Panc1 (cell line): Measurements from ENCODE around the gene PLS3. TPM values are rescaled to one million over a fixed set of nuclear protein-coding genes. Genes with fewer than 3 reads are reported as not detected.

Experiments used
- ATAC-seq: fragments of 200-7000 bp; cut with Tn5 transposase; 2 replicates; pipeline ENCODE4 v1.9.1; 2020; ENCODE audit warnings: mild to moderate bottlenecking, moderate library complexity
- BruUV-seq: library from RNA; stranded (reverse); fragments of 400-500 nt; replicated peaks from 2 replicates; lab custom pipeline; 2021; lab: Mats Ljungman, UMichigan
- CTCF ChIA-PET: fragments of 300-600 bp; sonication (Branson Sonifier 250); formaldehyde crosslinking; loops from one replicate; lab custom pipeline; 2022; ENCODE audit warnings: antibody characterized with exemption; lab: Charles Lee
- POLR2A ChIA-PET: fragments of 300-600 bp; sonication (Branson Sonifier 250); formaldehyde crosslinking; loops from one replicate; lab custom pipeline; 2022; ENCODE audit warnings: antibody characterized with exemption; lab: Charles Lee
- DNase-seq: peaks from one replicate; pipeline ENCODE4 v3.0.0-alpha.2; 2010; ENCODE audit warnings: low read depth, low spot score
- H3K27ac ChIP-seq: 2 replicates; pipeline ENCODE4 v1.5.1; 2011; ENCODE audit warnings: mild to moderate bottlenecking, low read length, inconsistent platforms
- H3K27me3 ChIP-seq: fragments of 200-500 bp; sonication (Bioruptor generic); 2 replicates; pipeline ENCODE4 v1.6.0; 2014; ENCODE audit warnings: low read length, inconsistent platforms; ENCODE audit not compliant: control insufficient read depth, insufficient read depth
- H3K36me3 ChIP-seq: fragments of 200-500 bp; sonication (Bioruptor generic); 2 replicates; pipeline ENCODE4 v1.5.1; 2014; ENCODE audit warnings: inconsistent platforms, mild to moderate bottlenecking, low read length, moderate library complexity; ENCODE audit not compliant: control insufficient read depth, insufficient read depth
- H3K4me1 ChIP-seq: 2 replicates; pipeline ENCODE4 v1.5.1; 2011; ENCODE audit warnings: inconsistent platforms, mild to moderate bottlenecking, low read length, moderate library complexity; ENCODE audit not compliant: control insufficient read depth, insufficient read depth
- H3K4me3 ChIP-seq, 2 experiments: 2 replicates each; pipeline ENCODE4 v1.5.1; 2011 to 2012; ENCODE audit warnings: low read depth in 2 of 2, low read length in 2 of 2, mild to moderate bottlenecking in 2 of 2, inconsistent platforms in 1 of 2, moderate library complexity in 1 of 2
- H3K9me3 ChIP-seq: fragments of 200-500 bp; sonication (Bioruptor generic); 2 replicates; pipeline ENCODE4 v1.5.1; 2014; ENCODE audit warnings: low read depth, mild to moderate bottlenecking, inconsistent platforms, low read length, moderate library complexity; ENCODE audit not compliant: control insufficient read depth, insufficient read depth
- POLR2AphosphoS5 ChIP-seq: IDR thresholded peaks from 2 replicates; pipeline ENCODE4 v1.6.1; 2012; ENCODE audit warnings: mild to moderate bottlenecking, low read depth, low read length, moderate library complexity
- REST ChIP-seq, 2 experiments: IDR thresholded peaks; 2 replicates each; pipeline ENCODE4 v1.6.1; 2011 to 2012; ENCODE audit warnings: low read depth in 2 of 2, control low read depth in 1 of 2, low read length in 1 of 2, mild to moderate bottlenecking in 1 of 2, moderate library complexity in 1 of 2; ENCODE audit not compliant: insufficient read depth in 1 of 2
- SIN3A ChIP-seq: IDR thresholded peaks from 2 replicates; pipeline ENCODE4 v1.6.1; 2012; ENCODE audit warnings: low read depth, mild to moderate bottlenecking, low read length, moderate library complexity, borderline replicate concordance; ENCODE audit not compliant: insufficient read depth
- TCF7L2 ChIP-seq: IDR thresholded peaks from 2 replicates; pipeline ENCODE4 v1.6.1; 2011; ENCODE audit warnings: mild to moderate bottlenecking, low read depth, low read length, inconsistent platforms
- in situ Hi-C: cut with HindIII; loops from 2 replicates; pipeline ENCODE4 v1.10.0; 2016; ENCODE audit warnings: low sequenced_read_pairs, low pct_unique_long_range_greater_than_20kb
- intact Hi-C: fragments of 100-400 bp; cut with micrococcal nuclease; formaldehyde crosslinking; loops from one replicate; pipeline ENCODE4 v1.10.0; 2022; ENCODE audit not compliant: unreplicated experiment
- total RNA-seq: library from RNA; stranded (reverse); gene quantifications from one replicate; pipeline ENCODE4 v1.2.1, GENCODE V29; 2021; ENCODE audit not compliant: unreplicated experiment
- TF ChIP-seq, protein P1 (sequence below): fragments of 450-650 bp; IDR thresholded peaks from 2 replicates; pipeline ENCODE4 v1.5.1; 2017; ENCODE audit warnings: mild to moderate bottlenecking

The PLS3 gene
- total RNA-seq, 1 experiment from 2014 or later: 164 TPM

DNA sequence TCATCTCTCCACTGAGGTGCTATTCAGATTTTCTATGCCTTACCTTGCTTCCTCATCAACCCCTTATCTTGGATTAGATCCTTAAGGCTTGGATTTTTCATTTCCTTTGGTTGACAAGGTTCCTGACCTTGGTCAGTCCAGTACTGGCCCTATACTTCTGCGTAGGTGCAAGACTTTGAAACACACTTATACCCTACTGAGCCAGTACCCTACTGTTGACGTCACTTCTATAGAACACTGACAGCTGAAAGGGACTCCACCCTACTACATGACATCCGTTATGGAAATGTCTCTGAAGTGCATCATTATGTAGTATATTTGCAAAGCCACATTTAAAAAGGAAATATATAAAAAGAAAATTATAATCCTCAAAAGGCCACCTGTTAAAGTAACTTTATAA, 12.0 kb upstream of the PLS3 start:
- H3K4me1 ChIP-seq: no peaks in the 10 kb centered on the region
- DNase-seq (no peak), ATAC-seq (no peak)
- H3K9me3 ChIP-seq: no peaks in the 10 kb centered on the region
- H3K27me3 ChIP-seq: no peaks in the 10 kb centered on the region
- H3K27ac ChIP-seq: no peak overlapping the region
- CTCF ChIA-PET: no interaction called here
- TF ChIP-seq SIN3A: no peak
- TF ChIP-seq TCF7L2: no peak
- no peak for TF ChIP-seq POLR2AphosphoS5
- TF ChIP-seq, protein P1, sequence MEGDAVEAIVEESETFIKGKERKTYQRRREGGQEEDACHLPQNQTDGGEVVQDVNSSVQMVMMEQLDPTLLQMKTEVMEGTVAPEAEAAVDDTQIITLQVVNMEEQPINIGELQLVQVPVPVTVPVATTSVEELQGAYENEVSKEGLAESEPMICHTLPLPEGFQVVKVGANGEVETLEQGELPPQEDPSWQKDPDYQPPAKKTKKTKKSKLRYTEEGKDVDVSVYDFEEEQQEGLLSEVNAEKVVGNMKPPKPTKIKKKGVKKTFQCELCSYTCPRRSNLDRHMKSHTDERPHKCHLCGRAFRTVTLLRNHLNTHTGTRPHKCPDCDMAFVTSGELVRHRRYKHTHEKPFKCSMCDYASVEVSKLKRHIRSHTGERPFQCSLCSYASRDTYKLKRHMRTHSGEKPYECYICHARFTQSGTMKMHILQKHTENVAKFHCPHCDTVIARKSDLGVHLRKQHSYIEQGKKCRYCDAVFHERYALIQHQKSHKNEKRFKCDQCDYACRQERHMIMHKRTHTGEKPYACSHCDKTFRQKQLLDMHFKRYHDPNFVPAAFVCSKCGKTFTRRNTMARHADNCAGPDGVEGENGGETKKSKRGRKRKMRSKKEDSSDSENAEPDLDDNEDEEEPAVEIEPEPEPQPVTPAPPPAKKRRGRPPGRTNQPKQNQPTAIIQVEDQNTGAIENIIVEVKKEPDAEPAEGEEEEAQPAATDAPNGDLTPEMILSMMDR: no peak
- TF ChIP-seq REST (IDR thresholded peaks at IDR 0.05; ENCODE audit: insufficient read depth in 1 of 2, low read depth in 2 of 2, low read length in 1 of 2): no peak
- no peaks in the 10 kb centered on the region for H3K36me3 ChIP-seq
- in situ Hi-C loops: no loop called here
- no peak overlapping the region for H3K4me3 ChIP-seq
- intact Hi-C loops: no loop called here
- POLR2A ChIA-PET: no interaction called here
- no TSS peak for BruUV-seq

GRCh38 chrX:115553171-115553570, 7.8 kb upstream of the PLS3 start:
- in situ Hi-C loops: no loop called here
- H3K27me3 ChIP-seq: no peaks in the 10 kb centered on the region
- TF ChIP-seq POLR2AphosphoS5: no peak
- TF ChIP-seq REST (IDR thresholded peaks at IDR 0.05; ENCODE audit: insufficient read depth in 1 of 2, low read depth in 2 of 2, low read length in 1 of 2): no peak
- no peak for TF ChIP-seq SIN3A
- TF ChIP-seq, protein P1: no peak
- TF ChIP-seq TCF7L2: no peak
- intact Hi-C loops: no loop called here
- no peak overlapping the region for H3K4me3 ChIP-seq
- BruUV-seq: no TSS peak
- DNase-seq (no peak), ATAC-seq (no peak)
- no peaks in the 10 kb centered on the region for H3K9me3 ChIP-seq
- H3K36me3 ChIP-seq: no peaks in the 10 kb centered on the region
- CTCF ChIA-PET: no interaction called here
- no peak overlapping the region for H3K27ac ChIP-seq
- POLR2A ChIA-PET: no interaction called here
- no peaks in the 10 kb centered on the region for H3K4me1 ChIP-seq
